ENCODE data around the gene HSPA4. TPM values are rescaled to one million over a fixed set of nuclear protein-coding genes. Genes with fewer than 3 reads are reported as not detected.

HSPA4 gene
- total and polyA plus RNA-seq, 2 of the 13 experiments (the other 11 are each of a cell fraction or from before 2014, with no cell fraction given): 36.6 to 231 TPM

DNA sequence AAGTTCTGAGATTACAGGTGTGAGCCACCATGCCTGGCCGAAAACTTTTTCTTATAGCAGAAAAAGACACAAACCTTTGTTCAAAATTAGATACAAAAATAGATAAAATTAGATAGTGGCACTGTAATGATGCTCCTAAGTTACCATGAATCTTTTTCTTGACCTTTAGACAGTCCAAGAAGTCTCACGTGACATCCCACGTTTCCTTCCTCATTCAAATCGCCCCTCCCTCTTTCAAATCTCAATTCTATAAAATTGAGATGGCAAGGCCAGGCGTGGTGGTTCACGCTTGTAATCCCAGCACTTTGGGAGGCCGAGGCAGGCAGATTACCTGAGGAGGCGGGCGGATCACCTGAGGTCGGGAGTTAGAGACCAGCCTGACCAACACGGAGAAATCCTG is 17.7 kb upstream of the HSPA4 start (continued):
- TF ChIP-seq, protein P1, sequence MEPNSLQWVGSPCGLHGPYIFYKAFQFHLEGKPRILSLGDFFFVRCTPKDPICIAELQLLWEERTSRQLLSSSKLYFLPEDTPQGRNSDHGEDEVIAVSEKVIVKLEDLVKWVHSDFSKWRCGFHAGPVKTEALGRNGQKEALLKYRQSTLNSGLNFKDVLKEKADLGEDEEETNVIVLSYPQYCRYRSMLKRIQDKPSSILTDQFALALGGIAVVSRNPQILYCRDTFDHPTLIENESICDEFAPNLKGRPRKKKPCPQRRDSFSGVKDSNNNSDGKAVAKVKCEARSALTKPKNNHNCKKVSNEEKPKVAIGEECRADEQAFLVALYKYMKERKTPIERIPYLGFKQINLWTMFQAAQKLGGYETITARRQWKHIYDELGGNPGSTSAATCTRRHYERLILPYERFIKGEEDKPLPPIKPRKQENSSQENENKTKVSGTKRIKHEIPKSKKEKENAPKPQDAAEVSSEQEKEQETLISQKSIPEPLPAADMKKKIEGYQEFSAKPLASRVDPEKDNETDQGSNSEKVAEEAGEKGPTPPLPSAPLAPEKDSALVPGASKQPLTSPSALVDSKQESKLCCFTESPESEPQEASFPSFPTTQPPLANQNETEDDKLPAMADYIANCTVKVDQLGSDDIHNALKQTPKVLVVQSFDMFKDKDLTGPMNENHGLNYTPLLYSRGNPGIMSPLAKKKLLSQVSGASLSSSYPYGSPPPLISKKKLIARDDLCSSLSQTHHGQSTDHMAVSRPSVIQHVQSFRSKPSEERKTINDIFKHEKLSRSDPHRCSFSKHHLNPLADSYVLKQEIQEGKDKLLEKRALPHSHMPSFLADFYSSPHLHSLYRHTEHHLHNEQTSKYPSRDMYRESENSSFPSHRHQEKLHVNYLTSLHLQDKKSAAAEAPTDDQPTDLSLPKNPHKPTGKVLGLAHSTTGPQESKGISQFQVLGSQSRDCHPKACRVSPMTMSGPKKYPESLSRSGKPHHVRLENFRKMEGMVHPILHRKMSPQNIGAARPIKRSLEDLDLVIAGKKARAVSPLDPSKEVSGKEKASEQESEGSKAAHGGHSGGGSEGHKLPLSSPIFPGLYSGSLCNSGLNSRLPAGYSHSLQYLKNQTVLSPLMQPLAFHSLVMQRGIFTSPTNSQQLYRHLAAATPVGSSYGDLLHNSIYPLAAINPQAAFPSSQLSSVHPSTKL (CRISPR knock-in tag; IDR thresholded peaks at IDR 0.05): no peak
- no peak for TF ChIP-seq TAF1 (CRISPR knock-in tag; IDR thresholded peaks at IDR 0.05)
- TF ChIP-seq GATAD2A (CRISPR knock-in tag; IDR thresholded peaks at IDR 0.05): no peak
- TF ChIP-seq ZNF839 (CRISPR knock-in tag; IDR thresholded peaks at IDR 0.05; ENCODE audit: borderline replicate concordance): no peak
- TF ChIP-seq NONO (IDR thresholded peaks at IDR 0.05): no peak
- TF ChIP-seq NONO (CRISPR knock-in tag; conservative IDR thresholded peaks at IDR 0.05): no peak
- TF ChIP-seq ATF7 (IDR thresholded peaks at IDR 0.05): no peak
- no peak for TF ChIP-seq ATF7 (CRISPR knock-in tag; IDR thresholded peaks at IDR 0.05)
- TF ChIP-seq KLF13 (CRISPR knock-in tag; IDR thresholded peaks at IDR 0.05): no peak
- TF ChIP-seq, protein P2, sequence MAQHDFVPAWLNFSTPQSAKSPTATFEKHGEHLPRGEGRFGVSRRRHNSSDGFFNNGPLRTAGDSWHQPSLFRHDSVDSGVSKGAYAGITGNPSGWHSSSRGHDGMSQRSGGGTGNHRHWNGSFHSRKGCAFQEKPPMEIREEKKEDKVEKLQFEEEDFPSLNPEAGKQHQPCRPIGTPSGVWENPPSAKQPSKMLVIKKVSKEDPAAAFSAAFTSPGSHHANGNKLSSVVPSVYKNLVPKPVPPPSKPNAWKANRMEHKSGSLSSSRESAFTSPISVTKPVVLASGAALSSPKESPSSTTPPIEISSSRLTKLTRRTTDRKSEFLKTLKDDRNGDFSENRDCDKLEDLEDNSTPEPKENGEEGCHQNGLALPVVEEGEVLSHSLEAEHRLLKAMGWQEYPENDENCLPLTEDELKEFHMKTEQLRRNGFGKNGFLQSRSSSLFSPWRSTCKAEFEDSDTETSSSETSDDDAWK (CRISPR knock-in tag; IDR thresholded peaks at IDR 0.05): no peak
- no peak for TF ChIP-seq AGO2 (optimal IDR thresholded peaks at IDR 0.05; ENCODE audit: low read depth, low read length)
- TF ChIP-seq SYNCRIP (IDR thresholded peaks at IDR 0.05; ENCODE audit: insufficient read depth, low read depth, low read length): no peak
- TF ChIP-seq, protein P3, sequence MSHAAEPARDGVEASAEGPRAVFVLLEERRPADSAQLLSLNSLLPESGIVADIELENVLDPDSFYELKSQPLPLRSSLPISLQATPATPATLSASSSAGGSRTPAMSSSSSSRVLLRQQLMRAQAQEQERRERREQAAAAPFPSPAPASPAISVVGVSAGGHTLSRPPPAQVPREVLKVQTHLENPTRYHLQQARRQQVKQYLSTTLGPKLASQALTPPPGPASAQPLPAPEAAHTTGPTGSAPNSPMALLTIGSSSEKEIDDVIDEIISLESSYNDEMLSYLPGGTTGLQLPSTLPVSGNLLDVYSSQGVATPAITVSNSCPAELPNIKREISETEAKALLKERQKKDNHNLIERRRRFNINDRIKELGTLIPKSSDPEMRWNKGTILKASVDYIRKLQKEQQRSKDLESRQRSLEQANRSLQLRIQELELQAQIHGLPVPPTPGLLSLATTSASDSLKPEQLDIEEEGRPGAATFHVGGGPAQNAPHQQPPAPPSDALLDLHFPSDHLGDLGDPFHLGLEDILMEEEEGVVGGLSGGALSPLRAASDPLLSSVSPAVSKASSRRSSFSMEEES (CRISPR knock-in tag; IDR thresholded peaks at IDR 0.05): no peak
- no peak for TF ChIP-seq ZNF12 (CRISPR knock-in tag; IDR thresholded peaks at IDR 0.05)
- TF ChIP-seq ADNP (CRISPR knock-in tag; IDR thresholded peaks at IDR 0.05): no peak
- TF ChIP-seq, protein P4, sequence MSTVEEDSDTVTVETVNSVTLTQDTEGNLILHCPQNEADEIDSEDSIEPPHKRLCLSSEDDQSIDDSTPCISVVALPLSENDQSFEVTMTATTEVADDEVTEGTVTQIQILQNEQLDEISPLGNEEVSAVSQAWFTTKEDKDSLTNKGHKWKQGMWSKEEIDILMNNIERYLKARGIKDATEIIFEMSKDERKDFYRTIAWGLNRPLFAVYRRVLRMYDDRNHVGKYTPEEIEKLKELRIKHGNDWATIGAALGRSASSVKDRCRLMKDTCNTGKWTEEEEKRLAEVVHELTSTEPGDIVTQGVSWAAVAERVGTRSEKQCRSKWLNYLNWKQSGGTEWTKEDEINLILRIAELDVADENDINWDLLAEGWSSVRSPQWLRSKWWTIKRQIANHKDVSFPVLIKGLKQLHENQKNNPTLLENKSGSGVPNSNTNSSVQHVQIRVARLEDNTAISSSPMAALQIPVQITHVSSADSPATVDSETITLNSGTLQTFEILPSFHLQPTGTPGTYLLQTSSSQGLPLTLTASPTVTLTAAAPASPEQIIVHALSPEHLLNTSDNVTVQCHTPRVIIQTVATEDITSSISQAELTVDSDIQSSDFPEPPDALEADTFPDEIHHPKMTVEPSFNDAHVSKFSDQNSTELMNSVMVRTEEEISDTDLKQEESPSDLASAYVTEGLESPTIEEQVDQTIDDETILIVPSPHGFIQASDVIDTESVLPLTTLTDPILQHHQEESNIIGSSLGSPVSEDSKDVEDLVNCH (CRISPR knock-in tag; IDR thresholded peaks at IDR 0.05): no peak
- no peak for TF ChIP-seq POGK (CRISPR knock-in tag; conservative IDR thresholded peaks at IDR 0.05)
- no peak for TF ChIP-seq EHMT2 (IDR thresholded peaks at IDR 0.05; ENCODE audit: borderline replicate concordance, low read depth, low read length)
- no peak for TF ChIP-seq SP140L (CRISPR knock-in tag; IDR thresholded peaks at IDR 0.05; ENCODE audit: borderline replicate concordance)
